Measurements from ENCODE around the gene SLC30A10. TPM values are rescaled to one million over a fixed set of nuclear protein-coding genes. Genes with fewer than 3 reads are reported as not detected.

SLC30A10 gene
- total RNA-seq, 1 donor from 2014 or later: not detected

- Mint-ChIP-seq H3K27me3 (ENCODE audit: unreplicated experiment) (peaks cover 15% of the 10 kb centered on the region), H3K27ac (ENCODE audit: unreplicated experiment) (no peak overlapping the region)
- DNase-seq (ENCODE audit: low spot score): no peak
These were observed 930 bp downstream of the SLC30A10 start for GRCh38 chr1:219927298-219927955.

GRCh38 chr1:219926363-219926998 is 1.9 kb downstream of the SLC30A10 start:
- TF ChIP-seq, protein P1, sequence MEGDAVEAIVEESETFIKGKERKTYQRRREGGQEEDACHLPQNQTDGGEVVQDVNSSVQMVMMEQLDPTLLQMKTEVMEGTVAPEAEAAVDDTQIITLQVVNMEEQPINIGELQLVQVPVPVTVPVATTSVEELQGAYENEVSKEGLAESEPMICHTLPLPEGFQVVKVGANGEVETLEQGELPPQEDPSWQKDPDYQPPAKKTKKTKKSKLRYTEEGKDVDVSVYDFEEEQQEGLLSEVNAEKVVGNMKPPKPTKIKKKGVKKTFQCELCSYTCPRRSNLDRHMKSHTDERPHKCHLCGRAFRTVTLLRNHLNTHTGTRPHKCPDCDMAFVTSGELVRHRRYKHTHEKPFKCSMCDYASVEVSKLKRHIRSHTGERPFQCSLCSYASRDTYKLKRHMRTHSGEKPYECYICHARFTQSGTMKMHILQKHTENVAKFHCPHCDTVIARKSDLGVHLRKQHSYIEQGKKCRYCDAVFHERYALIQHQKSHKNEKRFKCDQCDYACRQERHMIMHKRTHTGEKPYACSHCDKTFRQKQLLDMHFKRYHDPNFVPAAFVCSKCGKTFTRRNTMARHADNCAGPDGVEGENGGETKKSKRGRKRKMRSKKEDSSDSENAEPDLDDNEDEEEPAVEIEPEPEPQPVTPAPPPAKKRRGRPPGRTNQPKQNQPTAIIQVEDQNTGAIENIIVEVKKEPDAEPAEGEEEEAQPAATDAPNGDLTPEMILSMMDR (IDR thresholded peaks at IDR 0.05; ENCODE audit: unreplicated experiment): no peak
- Mint-ChIP-seq H3K27me3 (ENCODE audit: unreplicated experiment) (peaks cover 15% of the 10 kb centered on the region), H3K4me3 (ENCODE audit: unreplicated experiment) (no peak overlapping the region), H3K36me3 (ENCODE audit: low read depth, unreplicated experiment) (no peaks in the 10 kb centered on the region), H3K4me1 (ENCODE audit: unreplicated experiment) (peaks cover 5% of the 10 kb centered on the region), H3K27ac (ENCODE audit: unreplicated experiment) (no peak overlapping the region), H3K9me3 (ENCODE audit: unreplicated experiment) (no peaks in the 10 kb centered on the region)
- no peak for DNase-seq (ENCODE audit: low spot score)

More at GRCh38 chr1:219927298-219927955, 930 bp downstream of the SLC30A10 start:
- Mint-ChIP-seq H3K36me3 (ENCODE audit: low read depth, unreplicated experiment) (no peaks in the 10 kb centered on the region), H3K4me1 (ENCODE audit: unreplicated experiment) (peaks cover 5% of the 10 kb centered on the region), H3K9me3 (ENCODE audit: unreplicated experiment) (no peaks in the 10 kb centered on the region), H3K4me3 (ENCODE audit: unreplicated experiment) (peak overlapping the region; percentile 84)
- TF ChIP-seq, protein P1 (IDR thresholded peaks at IDR 0.05; ENCODE audit: unreplicated experiment): no peak

- H3K36me3 Mint-ChIP-seq (ENCODE audit: low read depth, unreplicated experiment): no peaks in the 10 kb centered on the region
- TF ChIP-seq, protein P1 (IDR thresholded peaks at IDR 0.05; ENCODE audit: unreplicated experiment): no peak
- H3K4me1 Mint-ChIP-seq (ENCODE audit: unreplicated experiment): peaks cover 5% of the 10 kb centered on the region
- DNase-seq (ENCODE audit: low spot score): no peak
- H3K27ac Mint-ChIP-seq (ENCODE audit: unreplicated experiment): no peak overlapping the region
- no peak overlapping the region for H3K4me3 Mint-ChIP-seq (ENCODE audit: unreplicated experiment)
- H3K9me3 Mint-ChIP-seq (ENCODE audit: unreplicated experiment): no peaks in the 10 kb centered on the region
- H3K27me3 Mint-ChIP-seq (ENCODE audit: unreplicated experiment): peaks cover 12% of the 10 kb centered on the region
These were observed 4.0 kb downstream of the SLC30A10 start for GRCh38 chr1:219924342-219924741.

DNA sequence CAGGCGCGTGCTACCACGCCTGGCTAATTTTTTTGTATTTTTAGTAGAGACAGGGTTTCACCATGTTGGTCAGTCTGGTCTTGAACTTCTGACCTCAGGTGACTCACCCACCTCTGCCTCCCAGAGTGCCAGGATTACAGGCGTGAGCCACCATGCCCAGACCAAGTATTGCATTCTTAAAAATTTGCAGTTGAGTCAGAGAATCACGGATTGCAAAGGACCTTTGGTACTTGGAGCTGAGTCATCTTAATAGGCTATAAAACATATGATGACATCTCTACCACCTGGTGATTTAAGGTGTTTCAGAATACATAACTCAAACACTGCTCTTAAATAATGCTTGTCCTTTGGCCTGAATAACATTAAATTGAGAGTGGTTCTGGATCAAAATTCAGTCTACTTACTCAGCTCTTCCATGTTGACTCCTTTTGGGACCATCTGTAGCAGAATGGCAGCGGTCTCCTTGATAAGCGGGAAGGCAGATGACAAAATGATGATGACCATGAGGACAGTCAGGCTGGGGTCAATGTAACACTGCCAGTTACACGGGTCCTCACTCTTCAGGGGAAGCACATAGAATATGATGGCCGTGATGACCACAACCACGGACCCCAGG is 10.4 kb downstream of the SLC30A10 start:
- Mint-ChIP-seq H3K9me3 (ENCODE audit: unreplicated experiment) (no peaks in the 10 kb centered on the region), H3K36me3 (ENCODE audit: low read depth, unreplicated experiment) (no peaks in the 10 kb centered on the region), H3K27ac (ENCODE audit: unreplicated experiment) (no peak overlapping the region), H3K27me3 (ENCODE audit: unreplicated experiment) (no peaks in the 10 kb centered on the region), H3K4me3 (ENCODE audit: unreplicated experiment) (no peak overlapping the region), H3K4me1 (ENCODE audit: unreplicated experiment) (no peaks in the 10 kb centered on the region)
- TF ChIP-seq, protein P1 (IDR thresholded peaks at IDR 0.05; ENCODE audit: unreplicated experiment): no peak
- no peak for DNase-seq (ENCODE audit: low spot score)

DNA sequence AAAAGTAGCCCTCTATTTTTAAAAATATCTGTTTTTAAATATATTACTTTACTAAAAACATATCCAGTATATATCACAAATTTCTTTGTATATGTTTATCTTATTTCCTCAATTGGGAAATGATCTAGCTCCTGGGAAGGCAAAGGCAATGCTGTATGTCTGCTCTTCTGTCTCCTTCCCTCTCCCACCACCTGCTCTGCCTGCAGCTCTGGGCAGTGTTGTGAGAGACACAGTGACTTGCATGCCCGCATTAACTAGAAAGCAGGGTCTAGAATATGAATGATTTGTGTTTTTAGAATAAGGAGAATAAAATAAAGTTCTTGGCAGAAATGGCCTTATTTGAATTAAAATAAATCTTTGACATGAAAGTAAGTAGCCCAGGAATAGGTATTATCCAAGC is 11.1 kb downstream of the SLC30A10 start:
- Mint-ChIP-seq H3K27me3 (ENCODE audit: unreplicated experiment) (no peaks in the 10 kb centered on the region), H3K9me3 (ENCODE audit: unreplicated experiment) (no peaks in the 10 kb centered on the region), H3K27ac (ENCODE audit: unreplicated experiment) (no peak overlapping the region), H3K36me3 (ENCODE audit: low read depth, unreplicated experiment) (no peaks in the 10 kb centered on the region), H3K4me1 (ENCODE audit: unreplicated experiment) (no peaks in the 10 kb centered on the region), H3K4me3 (ENCODE audit: unreplicated experiment) (no peak overlapping the region)
- TF ChIP-seq, protein P1 (IDR thresholded peaks at IDR 0.05; ENCODE audit: unreplicated experiment): no peak
- DNase-seq (ENCODE audit: low spot score): no peak

All from endothelial cell (in vitro differentiated cells).